ENCODE results near the gene BTN1A1. TPM values are rescaled to one million over a fixed set of nuclear protein-coding genes. Genes with fewer than 3 reads are reported as not detected.

The BTN1A1 gene
- not detected in 2 replicates for total RNA-seq (2014; rRNA removed; shearing (Covaris generic))

GRCh38 chr6:26500102-26500501, at the start of gene BTN1A1:
Gene BTN1A1, plus strand, starts transcription at chr6:26500303. Its CDS starts 984 bp downstream, at chr6:26501287.

DNA sequence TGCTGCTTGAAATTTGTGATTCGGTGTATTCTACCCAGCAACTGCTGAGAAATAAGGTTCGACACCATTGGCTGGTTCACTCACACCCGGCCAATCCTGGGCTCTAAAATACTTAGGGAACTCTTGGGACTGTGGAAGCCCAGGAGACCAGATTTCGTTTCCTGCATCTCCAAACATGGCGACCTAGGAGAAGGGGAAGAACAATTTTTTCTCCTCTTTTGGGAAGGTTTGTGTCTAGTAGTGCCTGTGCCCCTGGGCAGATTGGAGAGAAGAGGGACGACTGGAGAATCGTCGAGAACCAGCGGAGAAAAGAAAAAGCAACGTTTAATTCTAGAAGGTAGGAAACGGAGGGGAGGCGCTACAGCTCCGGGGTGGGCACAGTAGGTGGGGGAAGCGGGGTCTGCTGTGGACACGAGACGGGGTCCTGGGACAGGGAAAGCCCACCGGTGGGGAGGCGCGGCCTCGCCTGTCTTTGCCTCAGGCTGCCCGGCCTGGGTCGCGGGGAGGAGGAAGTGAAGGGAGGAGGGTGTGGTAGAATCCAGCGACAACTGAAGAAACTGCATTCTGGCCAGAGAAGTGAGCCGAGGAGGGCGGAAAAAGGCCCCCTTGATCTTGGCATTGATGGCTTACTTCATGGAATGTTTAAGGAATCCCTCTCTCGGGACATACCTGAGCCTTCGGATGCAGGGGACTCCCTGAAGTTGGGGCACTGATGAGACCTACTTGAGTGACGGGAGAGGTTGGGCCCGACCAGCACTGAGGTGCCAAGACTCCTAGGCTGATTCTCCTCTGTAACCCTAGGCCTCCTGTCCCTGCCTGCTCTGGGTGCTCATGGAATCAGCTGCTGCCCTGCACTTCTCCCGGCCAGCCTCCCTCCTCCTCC, 42.1 kb upstream of the BTN1A1 start, which contains the start of gene BTN2A1:
TSS of gene BTN2A1 (plus strand) at position 150 of the 883 bp plus-strand sequence. CDS start at position 832, 682 bp downstream.

DNA sequence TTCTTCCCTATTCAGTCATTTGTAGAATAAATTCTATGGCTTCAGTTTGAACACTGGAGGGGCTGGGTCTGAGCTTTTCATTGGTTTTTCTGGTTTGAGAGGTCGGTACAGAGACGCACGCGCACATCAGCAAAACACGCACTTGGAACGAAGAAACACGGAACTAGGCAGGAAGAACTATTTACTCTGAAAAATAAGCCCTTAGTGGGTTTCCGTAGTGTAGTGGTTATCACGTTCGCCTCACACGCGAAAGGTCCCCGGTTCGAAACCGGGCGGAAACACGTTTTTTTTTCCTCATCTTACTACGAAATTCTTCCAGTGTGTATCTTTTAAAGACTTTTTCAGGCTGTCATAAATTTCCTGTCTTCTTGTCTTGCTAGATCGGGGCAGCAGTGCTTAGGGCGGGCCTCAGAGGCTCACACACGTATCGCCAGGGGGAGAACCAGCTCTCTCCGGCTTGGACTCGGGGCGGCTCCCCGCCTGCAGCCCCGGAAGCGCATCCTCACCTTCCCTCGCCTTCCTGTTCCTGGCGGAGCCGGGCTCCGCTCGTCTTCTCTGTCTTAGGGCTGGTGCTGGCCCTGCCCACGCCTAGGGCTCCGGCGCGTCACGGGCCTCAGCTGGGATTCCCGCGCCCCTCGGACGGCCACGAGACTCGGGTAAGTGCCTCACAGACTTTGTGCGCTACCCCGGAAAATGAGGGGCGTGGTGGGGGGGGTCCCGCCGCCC, 37.9 kb downstream of the BTN1A1 start, which contains the start of gene HMGN4:
TSS of gene HMGN4 (plus strand) at position 521 of the 726 bp plus-strand sequence. CDS start 6,841 bp downstream, outside the sequence.

Small RNAs within 50 kb of the gene (small RNA-seq; reads per million reads assigned to genes)
- not detected for gene RNU6-502P

Other genes with a start within 250 kb of the BTN1A1 start
- gene BTN3A2, start 135.1 kb upstream of the BTN1A1 start, total RNA-seq (2014; rRNA removed; shearing (Covaris generic)), result 6.9 and 12.3 TPM in 2 replicates
- gene BTN2A2, start 117.2 kb upstream of the BTN1A1 start, total RNA-seq (2014; rRNA removed; shearing (Covaris generic)), result 11.1 and 14.2 TPM in 2 replicates
- gene BTN3A1, start 98.0 kb upstream of the BTN1A1 start, total RNA-seq (2014; rRNA removed; shearing (Covaris generic)), result 5.9 and 6.6 TPM in 2 replicates
- gene BTN3A3, start 59.8 kb upstream of the BTN1A1 start, total RNA-seq (2014; rRNA removed; shearing (Covaris generic)), result 5.7 and 6.9 TPM in 2 replicates
- gene BTN2A1, start 42.3 kb upstream of the BTN1A1 start, total RNA-seq (2014; rRNA removed; shearing (Covaris generic)), result 8.3 and 8.8 TPM in 2 replicates
- gene HMGN4, start 38.1 kb downstream of the BTN1A1 start, total RNA-seq (2014; rRNA removed; shearing (Covaris generic)), result 38.3 and 54.1 TPM in 2 replicates
- gene ABT1, start 96.7 kb downstream of the BTN1A1 start, total RNA-seq (2014; rRNA removed; shearing (Covaris generic)), result 19.0 and 21.3 TPM in 2 replicates
- gene ZNF322, start 159.4 kb downstream of the BTN1A1 start, total RNA-seq (2014; rRNA removed; shearing (Covaris generic)), result 4.4 and 6.3 TPM in 2 replicates